D721Med (cell line): ENCODE measurements around the gene ADRA2C.

Experiments used
- DNase-seq: peaks from one replicate; pipeline ENCODE4 v3.0.0; 2011; ENCODE audit warnings: low spot score; ENCODE audit not compliant: insufficient read length
- FAIRE-seq: peaks from 2 replicates; lab custom pipeline; 2011; peaks lifted over from hg19 to GRCh38; lab: Jason Lieb, UNC
- TF ChIP-seq, protein P1 (sequence below): IDR thresholded peaks from 2 replicates; pipeline ENCODE4 v1.5.1; 2012; ENCODE audit warnings: mild to moderate bottlenecking, control low read depth; ENCODE audit not compliant: insufficient read depth; ENCODE audit errors: missing control alignments

ADRA2C gene

DNA sequence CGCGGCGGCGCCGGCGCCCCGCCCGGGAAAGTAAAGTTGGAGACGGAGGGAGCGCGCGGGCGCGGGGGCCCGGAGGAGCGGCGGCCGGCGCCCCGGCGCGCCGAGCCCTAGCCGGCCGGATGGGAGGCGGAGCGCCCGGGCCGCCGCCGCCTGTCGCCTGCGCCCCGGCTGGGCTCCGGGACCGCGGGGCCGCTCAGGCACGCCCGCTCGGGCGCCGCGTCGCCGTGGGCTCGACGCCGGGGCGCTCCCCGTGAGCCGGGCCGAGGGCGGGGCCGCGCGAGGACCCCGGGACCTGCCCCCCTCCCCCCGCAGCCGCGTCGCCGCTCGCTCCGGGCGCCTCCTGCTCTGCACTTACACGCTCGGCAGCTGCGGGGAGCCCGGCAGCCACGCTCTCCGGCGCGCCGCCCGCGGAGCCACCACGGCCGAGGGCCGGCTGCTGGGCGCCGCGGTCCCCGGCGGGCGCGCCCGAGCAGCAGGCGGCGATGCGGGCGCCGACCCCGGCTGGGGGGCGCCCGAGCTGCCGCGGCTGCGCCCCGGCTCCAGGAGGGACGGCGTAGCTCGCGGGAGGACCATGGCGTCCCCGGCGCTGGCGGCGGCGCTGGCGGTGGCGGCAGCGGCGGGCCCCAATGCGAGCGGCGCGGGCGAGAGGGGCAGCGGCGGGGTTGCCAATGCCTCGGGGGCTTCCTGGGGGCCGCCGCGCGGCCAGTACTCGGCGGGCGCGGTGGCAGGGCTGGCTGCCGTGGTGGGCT, at the start of gene ADRA2C:
ADRA2C (plus strand) TSS at position 350 of the 749 bp plus-strand sequence; CDS start at position 572, 222 bp downstream.
- no peak for FAIRE-seq
- DNase-seq = peak; percentile 53
- TF ChIP-seq, protein P1, sequence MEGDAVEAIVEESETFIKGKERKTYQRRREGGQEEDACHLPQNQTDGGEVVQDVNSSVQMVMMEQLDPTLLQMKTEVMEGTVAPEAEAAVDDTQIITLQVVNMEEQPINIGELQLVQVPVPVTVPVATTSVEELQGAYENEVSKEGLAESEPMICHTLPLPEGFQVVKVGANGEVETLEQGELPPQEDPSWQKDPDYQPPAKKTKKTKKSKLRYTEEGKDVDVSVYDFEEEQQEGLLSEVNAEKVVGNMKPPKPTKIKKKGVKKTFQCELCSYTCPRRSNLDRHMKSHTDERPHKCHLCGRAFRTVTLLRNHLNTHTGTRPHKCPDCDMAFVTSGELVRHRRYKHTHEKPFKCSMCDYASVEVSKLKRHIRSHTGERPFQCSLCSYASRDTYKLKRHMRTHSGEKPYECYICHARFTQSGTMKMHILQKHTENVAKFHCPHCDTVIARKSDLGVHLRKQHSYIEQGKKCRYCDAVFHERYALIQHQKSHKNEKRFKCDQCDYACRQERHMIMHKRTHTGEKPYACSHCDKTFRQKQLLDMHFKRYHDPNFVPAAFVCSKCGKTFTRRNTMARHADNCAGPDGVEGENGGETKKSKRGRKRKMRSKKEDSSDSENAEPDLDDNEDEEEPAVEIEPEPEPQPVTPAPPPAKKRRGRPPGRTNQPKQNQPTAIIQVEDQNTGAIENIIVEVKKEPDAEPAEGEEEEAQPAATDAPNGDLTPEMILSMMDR = no peak

DNA sequence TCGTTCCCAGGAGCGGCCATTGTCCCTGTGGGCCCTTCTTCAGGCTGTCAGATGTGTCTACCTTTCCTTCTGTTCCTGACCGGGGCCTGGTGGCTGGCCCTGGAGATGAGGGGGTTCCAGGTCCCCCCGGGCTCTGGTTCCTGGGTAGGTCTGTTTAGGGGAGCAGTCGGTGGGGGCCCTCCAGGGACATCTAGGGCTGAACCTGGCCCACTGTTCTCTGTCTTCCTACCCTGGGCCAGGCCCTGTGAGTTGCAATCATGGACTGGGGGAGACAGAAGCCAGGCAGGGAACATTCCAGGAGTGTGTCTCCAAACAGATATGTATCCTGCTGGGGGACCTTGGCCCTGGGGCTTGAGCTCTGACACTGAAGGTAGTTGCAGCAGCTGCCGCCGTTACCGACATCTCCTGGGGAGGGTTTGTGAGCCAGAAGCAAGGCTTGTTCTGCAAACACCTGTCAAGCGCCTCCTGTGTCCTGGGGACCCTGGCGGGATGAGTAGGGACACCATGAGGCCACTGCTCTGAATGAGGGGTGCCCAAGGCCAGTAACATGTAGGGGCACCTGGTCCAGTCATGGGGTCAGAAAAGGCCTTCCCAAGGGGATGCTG, 49.5 kb upstream of the ADRA2C start:
- TF ChIP-seq, protein P1 = no peak
- DNase-seq = no peak
- FAIRE-seq = no peak

DNA sequence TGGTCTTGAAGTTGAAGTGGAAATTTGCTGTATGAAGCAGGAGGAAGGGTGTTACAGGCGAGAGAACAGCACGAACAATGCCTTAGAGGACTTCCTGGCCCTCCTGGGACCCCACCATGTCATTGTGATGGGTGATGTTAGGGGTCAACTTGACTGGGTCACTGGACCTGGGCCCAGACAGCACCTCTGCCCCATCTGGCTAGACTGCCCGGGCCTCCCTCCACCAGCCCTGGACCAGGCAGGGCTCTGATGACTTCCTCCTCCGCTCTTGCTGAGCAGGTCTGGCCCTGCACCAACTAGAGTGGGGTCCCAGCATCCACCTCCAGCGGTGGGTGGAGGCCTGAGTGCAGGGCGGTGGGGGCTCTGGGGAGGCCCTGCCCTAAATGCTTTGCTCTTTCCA, 48.9 kb upstream of the ADRA2C start:
- no peak for FAIRE-seq
- TF ChIP-seq, protein P1 = no peak
- no peak for DNase-seq

DNA sequence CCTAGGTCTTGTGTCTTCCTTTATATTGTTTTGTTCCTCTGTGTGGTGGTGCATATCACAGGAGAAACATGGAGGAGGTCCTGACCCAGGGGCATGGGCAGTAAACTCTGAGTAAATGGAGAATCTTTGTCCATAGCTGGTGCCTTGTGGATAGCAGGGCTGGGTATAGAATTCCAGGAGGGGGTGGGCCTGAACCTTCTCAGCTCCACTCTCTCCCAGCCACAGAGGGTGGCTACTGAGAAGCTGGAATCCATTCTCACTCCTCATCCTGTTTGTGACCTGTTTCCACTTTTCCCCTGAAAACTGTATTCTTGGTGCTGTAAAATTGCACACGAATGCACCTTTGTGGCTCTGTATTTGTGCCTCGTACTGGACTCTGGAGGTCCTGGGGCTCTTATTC, 47.7 kb upstream of the ADRA2C start:
- TF ChIP-seq, protein P1 = no peak
- FAIRE-seq = no peak
- no peak for DNase-seq

DNA sequence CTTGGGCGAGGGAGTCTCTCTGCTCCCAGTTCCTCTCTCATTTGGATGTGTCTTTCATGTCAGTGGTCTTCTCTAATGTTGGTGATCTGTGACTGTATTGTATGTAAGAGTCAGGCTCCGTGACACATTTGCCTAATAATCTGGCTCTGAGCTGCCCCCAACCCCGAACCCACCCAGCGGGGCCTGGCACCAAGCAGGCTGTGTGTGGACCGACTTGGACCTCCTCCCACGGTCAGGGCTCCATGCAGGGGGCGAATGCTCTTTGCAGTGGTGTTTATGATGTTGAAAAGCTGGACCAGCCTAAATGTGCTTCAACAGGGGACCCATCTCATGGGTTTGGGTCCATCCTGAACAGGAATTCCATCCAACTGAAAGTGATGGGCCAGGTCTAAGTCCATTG, 47.0 kb upstream of the ADRA2C start:
- TF ChIP-seq, protein P1 = no peak
- no peak for FAIRE-seq

DNA sequence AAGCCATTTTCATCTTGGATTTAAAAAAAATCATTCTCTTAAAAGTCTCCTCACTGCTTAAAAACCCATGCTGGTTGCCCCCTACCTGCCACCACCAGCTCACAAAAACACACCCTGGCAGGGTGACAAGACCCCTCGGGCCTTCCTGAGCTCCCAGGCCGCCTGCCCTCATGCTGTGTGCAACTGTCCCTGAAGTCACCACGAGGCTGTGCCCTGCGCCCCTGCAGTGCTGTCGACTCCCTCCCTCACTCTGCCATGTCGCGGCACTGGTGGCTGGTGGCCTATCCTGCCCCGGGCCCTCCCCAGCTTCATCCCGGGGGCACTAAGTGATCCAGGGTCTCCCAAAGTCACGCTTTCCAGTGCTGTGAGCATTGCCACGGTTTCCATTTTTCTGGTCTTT, 46.3 kb upstream of the ADRA2C start:
- TF ChIP-seq, protein P1 = no peak
- no peak for FAIRE-seq
- DNase-seq = no peak

More for the DNA sequence above, 47.0 kb upstream of the ADRA2C start:
- DNase-seq = no peak

DNA sequence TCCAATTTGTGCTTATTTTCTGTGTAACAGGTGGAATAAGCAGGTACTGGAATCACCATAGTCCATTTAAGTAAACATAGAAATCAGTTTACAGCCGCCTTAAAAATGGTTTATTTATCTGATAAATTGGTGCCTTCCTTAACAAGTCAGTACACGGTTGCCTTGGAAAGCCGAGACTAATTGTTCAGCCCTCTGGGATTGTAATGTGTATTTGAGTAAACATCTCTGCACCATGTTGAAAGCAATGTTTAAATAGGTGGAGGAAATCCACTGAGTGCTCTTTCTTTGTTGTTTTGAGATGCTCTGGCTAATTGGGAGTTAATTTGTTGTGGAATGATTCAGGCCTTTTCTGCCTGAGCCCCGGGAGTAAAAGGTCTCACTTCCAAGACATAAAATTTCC, 45.7 kb upstream of the ADRA2C start:
- FAIRE-seq (no peak), DNase-seq (no peak)
- TF ChIP-seq, protein P1 = no peak
